Femur (tissue), 1 donor: ENCODE measurements around the gene CREBRF.

Source experiments
- DNase-seq: peaks from one replicate; pipeline ENCODE4 v3.0.0-alpha.2; 2017

Gene CREBRF

DNA sequence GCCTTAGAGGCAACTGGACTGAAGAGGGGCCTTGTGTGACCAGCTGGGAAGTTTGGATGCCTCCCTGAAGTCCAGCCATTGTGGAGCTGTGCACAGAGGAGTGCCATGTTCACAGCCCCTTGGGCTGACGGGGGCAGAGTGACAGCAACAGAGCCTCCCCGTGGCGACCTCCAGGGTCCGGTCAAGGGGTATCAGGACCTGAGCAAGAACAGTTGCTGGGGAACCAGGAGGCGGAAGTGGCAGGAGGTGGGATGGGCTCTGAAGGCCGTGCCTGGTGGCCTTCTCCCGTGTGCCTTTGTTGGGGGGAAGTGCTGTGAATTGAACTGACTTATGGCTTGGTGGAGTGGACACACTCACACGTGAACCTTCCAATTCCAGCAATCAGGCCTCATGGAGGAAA, 102.2 kb downstream of the CREBRF start:
- DNase-seq: no peak

DNA sequence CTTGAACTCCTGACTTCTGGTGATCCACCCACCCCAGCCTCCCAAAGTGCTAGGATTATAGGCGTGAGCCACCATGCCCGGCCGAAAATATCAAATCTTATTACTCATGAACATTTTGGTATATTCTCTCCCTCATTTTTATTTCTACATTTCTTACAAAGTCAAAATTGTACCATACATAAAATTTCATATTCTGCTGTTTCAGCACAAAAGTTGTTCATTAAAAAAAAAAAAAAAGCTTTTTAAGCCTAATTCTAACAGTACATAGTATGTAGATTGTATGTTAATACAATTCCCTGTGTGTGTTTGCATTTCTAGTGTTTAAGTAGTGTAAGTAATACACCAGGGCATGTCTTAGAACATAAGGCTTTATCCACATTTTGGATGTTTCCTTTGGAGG, 103.1 kb downstream of the CREBRF start:
- DNase-seq: no peak

DNA sequence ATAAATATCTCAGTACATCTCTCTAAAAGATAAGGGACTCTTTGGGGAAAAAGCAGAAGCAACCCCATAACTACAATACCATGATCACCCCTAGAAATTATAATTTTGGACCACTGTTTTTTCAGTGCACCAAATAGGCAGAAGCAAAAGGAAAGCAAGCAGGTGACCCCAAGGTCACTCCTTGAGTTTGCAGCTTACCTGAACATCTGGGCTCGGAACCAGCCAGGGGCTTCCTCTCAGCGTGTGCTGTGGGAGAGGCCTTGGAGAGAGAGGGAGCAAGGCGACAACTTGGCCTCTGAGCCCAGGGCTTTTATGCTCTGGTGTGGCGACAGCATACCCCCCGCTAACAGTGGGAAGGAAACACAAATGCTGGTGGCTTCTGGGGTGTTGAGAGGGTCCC, 105.0 kb downstream of the CREBRF start:
- no peak for DNase-seq

DNA sequence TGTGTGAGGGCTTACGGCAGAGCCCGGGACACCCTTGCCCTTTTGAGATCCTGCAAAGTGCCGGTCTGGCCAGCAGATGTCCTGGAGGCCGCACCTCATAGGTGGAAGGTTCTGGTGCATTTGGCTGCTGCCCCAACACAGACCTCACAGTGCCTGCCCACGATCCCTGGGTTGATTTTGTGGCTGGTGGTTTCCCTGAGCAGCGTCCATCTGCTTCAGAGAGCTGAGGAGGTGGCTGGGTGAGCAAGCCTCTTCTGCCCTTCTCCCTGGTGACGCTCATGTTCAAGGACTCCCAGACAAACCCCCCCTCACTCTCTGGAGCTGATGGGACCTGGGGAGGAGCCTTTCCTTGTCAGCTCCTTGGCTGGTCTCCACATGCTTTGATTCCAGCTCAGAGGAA, 107.1 kb downstream of the CREBRF start:
- no peak for DNase-seq

DNA sequence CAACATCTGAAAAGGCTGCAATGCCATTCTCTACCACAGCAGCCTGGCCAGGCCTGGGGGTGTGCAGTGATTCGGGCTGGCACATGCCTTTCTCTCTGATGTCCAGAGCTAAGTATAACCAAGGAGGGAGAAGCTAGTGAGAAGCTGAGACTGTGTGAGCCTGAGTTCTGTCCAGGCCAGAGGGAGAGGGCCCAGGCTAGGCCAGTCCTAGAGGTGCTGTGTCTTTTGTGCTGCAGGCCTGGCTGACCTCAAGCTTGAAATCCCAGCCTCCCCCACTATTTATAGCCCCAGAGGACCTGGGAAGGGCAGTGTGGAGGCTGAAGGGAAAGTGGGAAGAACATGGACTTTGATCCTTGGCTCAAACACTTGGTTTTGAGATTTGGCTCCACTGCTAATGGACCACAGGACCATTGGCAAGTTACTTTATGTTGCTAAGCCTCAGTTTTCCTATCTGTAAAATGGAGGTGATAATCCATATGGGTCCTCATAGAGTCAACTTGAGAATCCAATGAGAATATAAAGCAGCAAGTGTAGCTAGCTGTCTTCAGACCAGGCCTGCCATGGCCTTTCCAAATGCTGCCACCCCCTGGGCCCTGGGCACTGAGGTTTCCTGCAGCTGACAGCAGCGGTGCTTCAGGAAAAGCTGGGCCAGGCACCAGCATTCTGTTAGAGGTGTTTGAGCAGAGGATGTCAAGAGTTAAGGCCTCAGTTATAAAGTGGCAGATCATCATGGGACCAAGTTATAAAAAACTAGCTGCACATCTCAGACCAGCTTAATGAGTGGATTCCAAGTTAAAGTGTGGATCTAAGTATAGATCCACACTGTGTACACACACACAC, 109.2 kb downstream of the CREBRF start:
- no peak for DNase-seq

DNA sequence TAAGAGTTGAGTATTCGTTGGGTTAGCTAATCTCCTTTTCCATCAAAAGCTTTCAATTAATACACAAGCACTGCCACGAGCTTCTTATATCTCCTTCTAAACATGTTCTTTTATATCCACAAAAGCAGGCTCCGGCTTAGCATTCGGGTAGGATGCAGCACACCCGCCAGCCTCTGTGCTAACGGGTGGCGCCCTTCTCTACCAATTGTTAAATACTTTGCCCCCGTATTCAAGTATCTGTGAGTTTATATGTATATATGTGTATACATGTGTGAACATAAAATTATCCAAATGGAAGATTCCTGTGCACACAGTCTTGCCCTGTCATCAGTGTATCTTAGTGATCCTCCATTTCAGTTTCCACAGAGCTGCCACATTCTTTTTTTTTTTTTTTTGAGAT, 116.0 kb downstream of the CREBRF start:
- DNase-seq: no peak

DNA sequence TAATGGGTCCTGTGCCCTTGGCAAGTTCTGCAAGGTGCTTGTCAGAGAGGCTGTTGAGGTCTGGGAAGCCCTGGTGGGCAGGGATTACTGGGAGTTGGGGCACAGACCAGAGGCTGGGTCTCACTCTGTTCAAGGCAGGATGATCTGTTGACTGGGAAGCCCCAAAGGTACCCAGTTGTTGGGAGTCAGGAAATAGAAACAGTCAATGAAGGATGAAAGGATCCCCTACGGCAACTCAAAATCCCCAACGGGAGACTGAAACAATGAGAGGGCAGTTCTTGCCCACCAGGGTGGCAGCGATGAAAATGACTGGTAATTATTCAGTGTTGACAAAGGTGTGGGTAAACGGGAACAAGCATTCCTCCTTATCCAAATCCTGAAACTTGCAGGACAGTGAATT, 119.4 kb downstream of the CREBRF start:
- no peak for DNase-seq

DNA sequence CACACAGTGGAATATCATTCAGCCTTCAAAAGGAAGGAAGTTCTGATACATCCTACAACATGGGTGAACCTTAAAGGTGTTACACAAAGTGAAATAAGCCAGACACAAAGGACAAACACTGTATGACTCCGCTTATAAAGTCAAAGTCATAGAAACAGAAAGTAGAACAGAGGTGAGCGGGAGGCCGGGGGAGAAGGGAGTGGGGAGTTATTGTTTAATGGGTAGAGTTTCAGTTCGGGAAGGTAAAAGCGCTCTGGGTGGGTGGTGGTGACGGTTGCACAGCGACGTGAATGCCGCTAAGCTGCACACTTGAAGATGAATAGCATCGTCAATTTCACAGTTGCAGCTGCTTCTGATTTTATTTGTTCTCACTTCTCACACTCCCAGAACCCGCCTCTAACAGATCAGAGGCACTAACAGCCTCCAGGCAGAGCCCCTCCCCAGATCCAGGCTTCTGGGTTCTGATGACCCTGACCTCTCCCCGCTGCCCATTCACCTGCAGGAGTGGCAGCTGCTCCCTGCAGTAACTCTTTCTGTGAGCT, 122.3 kb downstream of the CREBRF start:
- DNase-seq: no peak

DNA sequence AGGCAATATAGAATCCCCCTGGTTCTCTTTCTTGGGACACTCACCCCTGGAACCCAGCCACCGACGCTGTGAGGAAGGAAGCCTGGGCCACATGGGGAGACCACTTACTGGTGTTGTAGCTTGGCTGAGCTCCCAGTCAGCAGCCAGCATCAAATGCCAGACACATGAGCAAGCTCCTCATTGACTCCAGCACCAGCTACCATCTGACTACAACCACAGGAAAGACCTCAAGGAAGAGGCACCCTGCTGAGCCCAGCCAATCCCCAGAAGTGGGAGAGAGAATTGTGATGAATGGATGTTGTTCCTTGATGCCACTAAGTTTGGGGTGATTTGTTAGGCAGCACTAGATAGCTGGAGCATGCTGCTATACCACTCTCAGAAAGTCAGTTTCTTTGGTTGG, 124.2 kb downstream of the CREBRF start:
- no peak for DNase-seq

DNA sequence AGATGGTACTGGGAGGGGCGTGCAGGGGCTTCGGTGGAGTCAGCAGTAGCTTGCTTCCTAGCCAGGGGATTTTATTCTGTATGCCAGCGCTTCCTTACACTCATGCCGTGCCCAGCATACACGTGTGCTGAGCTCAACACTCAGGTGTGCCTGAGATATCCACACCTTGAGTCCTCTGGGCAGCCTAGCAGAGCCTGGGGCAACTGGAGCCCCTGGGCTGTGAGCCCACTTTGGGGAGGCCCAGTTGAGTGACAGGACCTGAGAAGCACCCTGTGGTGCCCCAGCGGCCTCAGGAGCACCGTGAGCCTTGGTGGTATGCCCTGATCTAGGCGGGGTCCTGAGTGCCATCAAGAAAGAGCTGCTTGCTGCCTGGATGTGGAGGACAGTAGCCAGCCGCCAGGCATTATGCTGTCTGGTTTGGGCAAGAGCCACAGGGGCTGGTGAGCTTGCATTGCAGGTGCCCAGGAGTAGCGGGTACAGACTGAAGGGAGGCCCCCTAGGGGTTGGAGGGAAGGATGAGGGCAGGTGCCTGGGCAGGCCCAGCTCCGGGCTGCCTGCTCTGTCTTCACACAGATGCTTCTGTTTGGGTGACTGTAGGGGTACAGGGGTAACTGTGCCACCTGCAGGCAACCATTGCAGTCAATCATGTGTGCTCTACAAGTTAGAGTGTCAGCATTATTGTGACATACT, 131.0 kb downstream of the CREBRF start:
- DNase-seq: no peak

DNA sequence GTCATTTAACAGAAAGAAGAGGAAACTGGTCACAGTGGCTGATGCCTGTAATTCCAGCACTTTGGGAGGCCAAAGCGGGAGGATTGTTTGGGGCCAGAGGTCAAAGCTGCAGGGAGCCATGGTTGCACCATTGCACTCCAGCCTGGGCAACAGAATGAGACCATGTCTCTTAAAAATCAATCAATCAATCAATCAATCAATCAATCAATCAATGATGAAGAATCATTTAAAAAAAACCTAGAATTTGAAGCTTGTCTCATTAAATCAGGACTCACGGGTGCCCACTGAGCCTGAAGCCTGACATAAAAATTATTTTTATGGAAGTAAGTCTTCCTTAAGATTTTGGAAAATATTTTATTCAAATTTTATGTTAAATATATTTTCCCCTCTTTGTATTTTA, 132.1 kb downstream of the CREBRF start:
- no peak for DNase-seq
